Activated T-helper 1 cell treated with anti-CD3 and anti-CD28 coated beads, Interleukin-2, amount 50 U/mL, for 16 hours (primary cell): ENCODE results near the gene ELAVL1.

Experiments used
- DNase-seq, 2 donors: peaks; one replicate each; pipeline ENCODE4 v3.0.0-alpha.2; 2020; ENCODE audit warnings: low read depth in 1 of 2, low spot score in 1 of 2

Gene ELAVL1

DNA sequence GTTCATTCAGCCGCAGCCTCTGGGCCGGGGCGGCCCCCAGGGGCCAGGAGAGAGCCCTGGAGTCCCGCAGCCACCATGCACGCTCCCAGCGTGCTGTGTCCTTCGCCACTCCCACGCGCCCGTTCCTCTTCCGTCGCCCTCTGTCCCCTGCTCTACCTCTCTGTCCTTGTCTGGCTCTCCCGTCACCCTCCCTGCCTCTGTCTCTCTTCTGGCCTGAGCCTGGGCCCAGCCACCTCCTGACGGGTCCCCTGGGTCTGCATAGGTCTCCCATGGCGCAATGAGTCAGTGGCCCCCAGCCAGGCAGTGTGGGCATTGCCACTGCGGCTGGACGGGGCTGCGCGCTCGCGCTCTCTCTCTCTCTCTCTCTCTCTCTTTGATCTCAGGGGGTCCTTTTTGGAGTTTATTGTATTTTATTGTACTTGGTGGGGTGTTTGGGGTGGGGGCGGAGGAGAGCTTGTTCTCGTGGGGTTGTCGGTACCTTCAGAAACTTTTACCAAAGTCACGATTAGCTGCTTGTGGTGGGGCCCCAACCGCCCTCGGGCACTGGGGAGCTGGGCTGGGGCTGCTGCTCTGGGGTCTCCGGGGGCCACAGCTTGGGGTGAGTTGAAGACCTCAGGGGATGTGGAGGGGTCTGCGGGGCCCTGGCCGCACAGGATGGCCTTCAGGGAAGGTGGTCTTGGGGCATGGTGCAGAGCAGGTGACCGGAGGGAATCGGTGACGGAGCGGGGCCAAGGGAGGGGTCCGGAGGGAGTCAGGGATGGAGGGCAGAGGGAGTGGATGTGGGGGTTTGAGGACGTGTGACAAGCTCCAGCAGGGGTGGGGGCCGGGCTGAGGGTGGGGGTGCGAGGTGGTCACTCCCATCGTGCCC, 92.5 kb downstream of the ELAVL1 start:
- no peak for DNase-seq

DNA sequence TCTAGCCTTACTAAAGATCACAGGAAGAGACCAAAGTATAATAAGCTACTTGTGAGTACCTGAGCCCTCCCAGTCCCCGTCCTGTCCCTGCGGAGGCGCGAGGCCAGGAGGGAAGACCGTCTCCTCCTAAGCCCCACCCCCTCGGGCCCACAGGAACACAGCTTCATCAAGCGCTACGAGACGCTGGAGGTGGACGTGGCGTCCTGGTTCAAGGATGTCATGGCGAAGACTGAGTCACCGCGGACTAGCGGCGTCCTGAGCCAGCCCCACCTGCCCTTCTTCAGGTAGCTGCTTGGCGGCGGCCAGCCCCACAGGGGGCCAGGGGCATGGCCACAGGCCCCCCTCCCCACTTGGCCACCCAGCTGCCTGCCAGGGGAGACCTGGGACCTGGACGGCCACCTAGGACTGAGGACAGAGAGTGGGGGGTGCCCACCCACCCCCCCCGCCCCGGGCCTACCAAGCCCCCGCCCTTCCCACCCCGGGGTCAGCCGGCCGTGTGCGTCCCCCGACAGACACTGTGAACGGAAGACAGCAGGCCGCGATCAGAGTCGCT, 93.2 kb downstream of the ELAVL1 start:
- DNase-seq = no peak

DNA sequence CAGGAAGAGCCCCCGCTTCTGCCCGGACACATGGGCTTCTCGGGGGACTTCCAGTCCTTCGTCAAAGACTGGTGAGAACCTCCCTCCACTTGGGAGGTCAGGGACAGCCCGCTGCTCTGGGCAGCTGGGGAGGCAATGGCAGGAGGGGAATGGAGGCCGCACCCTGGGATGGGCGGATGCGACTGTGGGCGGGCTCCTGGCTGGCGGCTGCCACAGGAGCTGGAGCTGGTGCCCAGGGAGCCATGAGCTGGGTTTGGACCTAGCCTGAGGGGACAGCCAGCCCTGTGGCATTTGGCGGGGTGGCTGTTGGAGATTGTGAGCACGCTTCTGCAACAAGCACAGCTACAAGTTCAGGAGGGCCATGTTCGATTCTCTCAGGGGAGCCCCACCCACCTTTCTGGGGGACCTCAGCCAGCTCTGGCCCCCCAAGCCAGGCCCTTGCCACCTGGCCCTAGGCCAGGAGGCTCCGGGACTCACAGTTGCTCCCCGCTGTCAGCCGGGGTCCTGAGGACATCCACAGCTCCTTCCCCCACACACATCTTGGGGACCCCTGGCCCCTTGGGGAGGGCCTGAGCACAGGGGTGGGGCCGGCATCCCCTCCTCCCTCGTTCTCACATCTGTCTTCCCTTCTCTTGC, 93.8 kb downstream of the ELAVL1 start:
- no peak for DNase-seq

DNA sequence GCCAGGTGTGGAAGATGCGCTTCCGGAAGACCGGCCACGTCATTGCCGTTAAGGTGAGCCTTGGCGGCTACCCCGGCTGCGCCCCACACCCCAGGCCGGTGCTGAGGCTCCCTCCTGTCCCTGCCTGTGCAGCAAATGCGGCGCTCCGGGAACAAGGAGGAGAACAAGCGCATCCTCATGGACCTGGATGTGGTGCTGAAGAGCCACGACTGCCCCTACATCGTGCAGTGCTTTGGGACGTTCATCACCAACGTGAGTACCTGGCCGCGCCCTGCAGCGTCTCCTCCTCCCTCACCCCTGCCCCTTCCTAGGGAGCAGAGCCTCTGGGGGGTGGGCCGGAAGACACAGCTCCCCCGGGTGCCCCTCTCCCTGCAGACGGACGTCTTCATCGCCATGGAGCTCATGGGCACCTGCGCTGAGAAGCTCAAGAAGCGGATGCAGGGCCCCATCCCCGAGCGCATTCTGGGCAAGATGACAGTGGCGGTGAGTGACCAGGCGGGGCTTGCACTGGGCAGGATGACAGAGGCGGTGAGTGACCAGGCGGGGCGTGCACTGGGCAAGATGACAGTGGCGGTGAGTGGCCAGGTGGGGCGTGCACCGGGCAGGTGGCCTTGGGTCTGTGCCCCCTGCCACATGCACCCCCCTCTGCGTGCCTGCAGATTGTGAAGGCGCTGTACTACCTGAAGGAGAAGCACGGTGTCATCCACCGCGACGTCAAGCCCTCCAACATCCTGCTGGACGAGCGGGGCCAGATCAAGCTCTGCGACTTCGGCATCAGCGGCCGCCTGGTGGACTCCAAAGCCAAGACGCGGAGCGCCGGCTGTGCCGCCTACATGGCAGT, 94.9 kb downstream of the ELAVL1 start:
- DNase-seq = no peak

GRCh38 chr19:7909471-7910067, 95.9 kb downstream of the ELAVL1 start:
- DNase-seq = no peak

- no peak for DNase-seq
Measured at GRCh38 chr19:7908742-7909461, 96.5 kb downstream of the ELAVL1 start.
